VCaP (cell line): ENCODE results near the gene PPP2R2C.

Experiments used
- H3K27ac ChIP-seq: fragments of 450-650 bp; 2 replicates; pipeline ENCODE4 v1.5.1; 2017
- TF ChIP-seq, protein P1 (sequence below): fragments of 450-650 bp; conservative IDR thresholded peaks from 2 replicates; pipeline ENCODE4 v1.5.1; 2017; ENCODE audit warnings: mild to moderate bottlenecking, moderate library complexity

The PPP2R2C gene

DNA sequence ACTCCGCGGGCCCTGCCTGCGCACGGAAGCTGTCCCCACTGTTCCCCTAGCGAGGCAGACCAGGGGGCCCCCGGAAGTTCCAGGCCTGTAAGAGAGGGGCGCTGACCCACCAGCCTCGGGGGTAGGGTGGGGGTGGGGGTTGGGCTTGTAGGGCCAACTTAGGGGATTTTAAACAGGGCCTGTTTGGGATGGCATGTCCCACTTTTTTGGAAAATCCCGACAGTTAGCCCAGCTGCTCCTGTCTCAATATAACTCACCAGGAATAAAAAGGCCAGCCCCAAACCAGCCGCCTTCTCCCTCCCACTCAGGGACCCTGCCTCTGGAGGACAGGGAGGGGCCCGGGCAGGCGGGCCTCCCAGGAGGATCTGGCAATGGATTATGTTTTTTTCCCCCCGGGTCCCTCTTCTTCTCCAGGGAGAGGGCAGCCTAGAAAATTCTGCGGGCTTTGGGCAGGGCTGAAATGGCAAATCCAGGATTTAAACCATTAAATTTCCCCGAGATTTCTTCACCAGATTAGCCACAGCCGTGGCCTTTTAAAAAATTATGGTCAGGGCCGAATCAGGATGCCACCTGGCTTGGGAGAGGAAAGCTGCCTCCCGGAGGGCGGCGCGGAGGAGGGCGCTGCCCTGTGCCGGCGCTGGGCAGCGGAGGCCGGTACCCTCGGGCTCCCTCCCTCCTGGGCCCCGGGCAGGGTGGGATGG lies 957 bp downstream of the PPP2R2C start:
- peak overlapping the region; percentile 94 for H3K27ac ChIP-seq
- TF ChIP-seq, protein P1, sequence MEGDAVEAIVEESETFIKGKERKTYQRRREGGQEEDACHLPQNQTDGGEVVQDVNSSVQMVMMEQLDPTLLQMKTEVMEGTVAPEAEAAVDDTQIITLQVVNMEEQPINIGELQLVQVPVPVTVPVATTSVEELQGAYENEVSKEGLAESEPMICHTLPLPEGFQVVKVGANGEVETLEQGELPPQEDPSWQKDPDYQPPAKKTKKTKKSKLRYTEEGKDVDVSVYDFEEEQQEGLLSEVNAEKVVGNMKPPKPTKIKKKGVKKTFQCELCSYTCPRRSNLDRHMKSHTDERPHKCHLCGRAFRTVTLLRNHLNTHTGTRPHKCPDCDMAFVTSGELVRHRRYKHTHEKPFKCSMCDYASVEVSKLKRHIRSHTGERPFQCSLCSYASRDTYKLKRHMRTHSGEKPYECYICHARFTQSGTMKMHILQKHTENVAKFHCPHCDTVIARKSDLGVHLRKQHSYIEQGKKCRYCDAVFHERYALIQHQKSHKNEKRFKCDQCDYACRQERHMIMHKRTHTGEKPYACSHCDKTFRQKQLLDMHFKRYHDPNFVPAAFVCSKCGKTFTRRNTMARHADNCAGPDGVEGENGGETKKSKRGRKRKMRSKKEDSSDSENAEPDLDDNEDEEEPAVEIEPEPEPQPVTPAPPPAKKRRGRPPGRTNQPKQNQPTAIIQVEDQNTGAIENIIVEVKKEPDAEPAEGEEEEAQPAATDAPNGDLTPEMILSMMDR = no peak

DNA sequence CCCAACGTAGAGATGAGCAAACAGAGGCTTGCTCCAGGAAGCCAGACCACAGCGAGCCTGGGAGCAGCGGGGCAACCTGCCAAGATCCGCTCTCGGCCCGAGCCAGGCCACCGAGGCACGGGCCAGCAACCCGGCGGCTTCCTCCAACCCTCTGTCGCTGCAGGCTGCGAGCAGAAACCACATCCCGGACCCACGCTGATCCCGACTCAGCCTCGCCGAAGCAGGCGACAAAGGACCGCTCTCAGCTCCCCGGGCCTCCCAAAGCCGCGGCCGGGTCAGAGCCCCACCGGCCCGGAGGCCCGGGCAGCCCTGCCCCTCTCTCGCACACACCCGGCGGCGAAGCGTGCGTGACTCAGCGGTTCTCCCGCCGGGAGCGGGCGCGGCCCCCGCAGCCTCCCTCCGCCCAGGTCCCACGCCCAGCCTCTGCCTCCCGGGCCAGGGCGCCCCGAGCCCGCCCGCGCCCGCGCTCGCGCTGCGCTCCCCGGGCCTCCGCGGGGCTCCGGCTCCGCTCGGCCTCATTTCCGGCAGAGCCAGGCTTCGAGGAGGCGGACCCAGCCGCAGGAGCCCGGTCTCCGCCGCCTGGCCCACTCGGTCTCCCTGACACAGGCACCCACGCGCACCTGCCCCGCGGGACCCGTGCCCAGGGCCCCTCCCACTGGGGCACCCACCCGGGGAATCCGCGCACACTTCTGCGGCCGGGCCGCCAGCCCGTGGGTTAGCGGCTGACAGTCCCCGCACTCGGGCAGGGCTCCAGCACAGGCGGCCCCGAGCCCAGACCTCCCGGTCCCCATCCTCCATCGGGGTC lies 1.7 kb downstream of the PPP2R2C start:
- TF ChIP-seq, protein P1 = no peak
- peak overlapping the region; percentile 94 for H3K27ac ChIP-seq

DNA sequence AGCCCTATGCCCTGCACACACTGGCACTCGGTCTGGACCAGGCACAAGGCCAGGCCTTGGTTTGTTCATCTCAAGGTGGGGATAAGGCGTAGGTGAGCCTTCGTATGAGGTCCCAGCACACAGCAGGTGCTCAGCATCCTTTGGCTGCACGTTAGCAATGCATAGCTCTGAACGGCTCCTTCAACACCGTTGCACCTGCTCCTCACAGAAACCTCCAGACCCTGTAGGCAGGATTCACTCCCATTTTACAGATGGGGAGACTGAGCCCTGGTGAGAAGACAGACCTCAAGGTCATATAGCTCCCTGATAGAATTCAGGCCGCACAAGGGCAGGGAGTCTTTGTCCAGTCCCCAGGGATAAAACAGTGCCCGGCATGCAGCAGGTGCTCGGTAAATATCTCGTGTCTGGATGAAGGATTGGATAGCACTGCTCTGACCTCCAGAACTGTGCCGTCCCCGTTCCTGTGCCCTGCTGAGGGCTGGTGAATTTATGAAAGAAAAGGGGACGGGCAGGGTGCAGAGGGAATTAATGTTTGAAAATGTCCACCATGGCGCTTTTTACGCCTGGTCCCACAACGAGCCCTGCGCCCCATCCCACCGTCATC lies 2.4 kb downstream of the PPP2R2C start:
- H3K27ac ChIP-seq = peak overlapping the region; percentile 94
- TF ChIP-seq, protein P1 = no peak

DNA sequence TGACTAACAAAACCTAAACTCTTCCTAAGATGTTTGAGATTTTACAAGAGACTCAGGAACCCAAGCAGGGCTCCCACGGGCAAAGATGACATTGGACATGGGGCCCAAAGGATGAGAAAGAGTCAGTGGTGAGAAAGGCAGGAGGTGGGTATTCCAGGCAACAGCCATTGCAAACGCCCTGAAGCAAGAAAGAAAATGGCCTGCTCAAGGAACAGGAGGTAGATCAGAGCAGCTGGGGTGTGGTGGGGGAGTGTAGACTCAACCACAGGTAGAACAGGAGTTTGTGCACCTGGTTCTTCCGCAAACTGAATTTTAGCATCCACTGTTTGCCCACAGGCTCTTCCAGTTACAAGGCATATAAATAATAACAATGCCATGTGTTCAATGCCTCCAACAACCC lies 3.3 kb downstream of the PPP2R2C start:
- TF ChIP-seq, protein P1 = no peak
- H3K27ac ChIP-seq = no peak overlapping the region

DNA sequence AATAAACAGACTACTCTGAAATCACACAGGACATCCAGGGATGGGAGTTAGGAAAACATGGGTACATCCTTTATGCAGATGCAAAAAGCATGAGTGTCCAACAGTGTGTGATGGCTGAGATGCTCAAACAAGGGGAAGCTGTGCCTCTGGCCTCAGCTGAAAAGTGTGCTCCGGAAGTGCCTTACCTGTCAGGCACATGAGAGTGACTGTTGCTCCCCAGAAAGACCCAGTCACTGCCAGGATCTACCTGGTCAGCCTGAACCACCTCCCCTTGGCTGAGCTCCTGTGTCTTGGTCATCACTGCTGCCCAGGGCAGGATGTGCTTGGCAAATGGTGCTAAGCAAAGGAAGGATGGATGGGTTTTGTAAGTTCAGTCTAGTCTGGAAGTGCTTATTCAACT lies 4.0 kb downstream of the PPP2R2C start:
- TF ChIP-seq, protein P1 = no peak
- H3K27ac ChIP-seq = no peak overlapping the region

DNA sequence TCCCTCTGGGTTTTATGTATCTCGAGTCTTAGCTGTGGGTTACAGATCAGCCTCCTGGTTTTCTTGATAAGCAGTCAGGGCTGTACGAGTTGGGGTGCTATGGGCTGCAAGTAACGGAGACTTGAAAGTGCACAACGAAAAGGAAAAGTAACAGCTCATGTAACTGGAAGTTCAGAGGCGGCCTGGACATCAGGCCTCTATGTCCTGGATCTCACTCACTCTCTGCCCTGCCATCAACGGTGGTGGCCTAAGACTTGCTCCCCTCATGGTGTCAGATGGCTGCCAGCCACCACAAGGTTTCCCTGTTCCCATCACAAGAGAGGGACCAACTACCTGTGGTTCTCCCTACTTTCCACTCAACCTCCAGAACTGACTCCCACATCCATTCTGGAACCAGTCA lies 4.8 kb downstream of the PPP2R2C start:
- no peak overlapping the region for H3K27ac ChIP-seq
- TF ChIP-seq, protein P1 = no peak

DNA sequence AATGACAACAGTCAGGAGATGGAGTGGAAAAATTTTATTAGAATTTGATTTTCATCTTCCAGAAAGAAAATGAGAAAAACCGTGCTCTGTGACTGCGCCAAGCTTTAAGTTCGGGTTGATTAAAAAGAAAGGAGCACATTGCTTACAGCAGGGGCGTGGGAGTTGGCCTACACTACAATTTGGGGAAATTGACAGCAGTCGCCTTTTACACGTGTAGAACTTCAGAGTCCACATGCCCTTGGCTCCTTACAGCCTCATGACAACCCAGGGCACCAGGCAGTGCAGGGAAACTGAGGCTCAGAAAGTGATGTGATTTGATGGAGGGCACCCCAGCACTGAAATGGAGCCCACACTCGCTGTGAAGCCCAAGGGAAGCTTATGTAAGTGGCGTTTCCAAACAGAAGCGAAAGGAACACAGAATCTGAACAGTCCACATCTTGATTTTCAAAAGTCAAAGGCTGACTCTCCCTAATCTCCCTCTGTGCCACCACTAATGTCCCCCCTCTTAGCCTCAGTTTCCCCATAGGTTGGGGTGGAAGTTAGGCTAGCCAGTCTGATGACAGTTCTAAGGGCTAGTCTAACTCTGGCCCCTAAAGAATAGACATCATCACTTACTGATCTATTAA lies 5.5 kb downstream of the PPP2R2C start:
- no peak overlapping the region for H3K27ac ChIP-seq
- TF ChIP-seq, protein P1 = no peak
